ENCODE results near the gene ABHD16B.

Gene ABHD16B

DNA sequence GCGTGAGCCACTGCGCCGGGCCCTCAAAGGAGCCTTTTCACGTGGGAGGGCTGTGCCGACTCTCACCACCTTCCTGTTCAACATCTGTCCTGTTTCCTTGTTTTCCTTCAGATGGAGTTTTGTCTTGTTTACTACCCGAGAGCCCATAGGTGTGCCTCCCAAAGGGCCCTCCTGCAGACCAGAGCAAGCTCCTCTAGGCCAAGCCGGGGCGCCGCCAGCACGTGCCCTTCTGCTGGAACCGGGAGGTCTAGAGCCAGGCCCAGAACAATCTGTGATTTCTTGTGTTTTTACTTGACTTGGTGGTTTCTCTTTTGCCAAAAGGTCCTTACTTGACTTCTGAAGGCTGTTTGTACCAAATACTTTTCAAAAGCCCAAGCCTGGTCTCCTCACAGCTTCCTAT, 25.6 kb downstream of the ABHD16B start:
- H3K4me3 ChIP-seq (ENCODE audit: low read depth, low read length): no peak overlapping the region
- TF ChIP-seq, protein P1, sequence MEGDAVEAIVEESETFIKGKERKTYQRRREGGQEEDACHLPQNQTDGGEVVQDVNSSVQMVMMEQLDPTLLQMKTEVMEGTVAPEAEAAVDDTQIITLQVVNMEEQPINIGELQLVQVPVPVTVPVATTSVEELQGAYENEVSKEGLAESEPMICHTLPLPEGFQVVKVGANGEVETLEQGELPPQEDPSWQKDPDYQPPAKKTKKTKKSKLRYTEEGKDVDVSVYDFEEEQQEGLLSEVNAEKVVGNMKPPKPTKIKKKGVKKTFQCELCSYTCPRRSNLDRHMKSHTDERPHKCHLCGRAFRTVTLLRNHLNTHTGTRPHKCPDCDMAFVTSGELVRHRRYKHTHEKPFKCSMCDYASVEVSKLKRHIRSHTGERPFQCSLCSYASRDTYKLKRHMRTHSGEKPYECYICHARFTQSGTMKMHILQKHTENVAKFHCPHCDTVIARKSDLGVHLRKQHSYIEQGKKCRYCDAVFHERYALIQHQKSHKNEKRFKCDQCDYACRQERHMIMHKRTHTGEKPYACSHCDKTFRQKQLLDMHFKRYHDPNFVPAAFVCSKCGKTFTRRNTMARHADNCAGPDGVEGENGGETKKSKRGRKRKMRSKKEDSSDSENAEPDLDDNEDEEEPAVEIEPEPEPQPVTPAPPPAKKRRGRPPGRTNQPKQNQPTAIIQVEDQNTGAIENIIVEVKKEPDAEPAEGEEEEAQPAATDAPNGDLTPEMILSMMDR (IDR thresholded peaks at IDR 0.05; ENCODE audit: low read depth, low read length, missing control alignments): no peak
- in situ Hi-C loops (cut with HindIII; ENCODE audit: low pct_ligation_motif_present, low sequenced_read_pairs): loop anchor here (25.0 kb wide), 1 partner anchor 300 kb away; no protein-coding TSS in a partner anchor
- H3K27ac ChIP-seq: no peak overlapping the region
- DNase-seq: no peak
- H3K36me3 ChIP-seq (replicated peaks): peaks cover 86% of the 10 kb centered on the region
- no peaks in the 10 kb centered on the region for H3K27me3 ChIP-seq (replicated peaks)

DNA sequence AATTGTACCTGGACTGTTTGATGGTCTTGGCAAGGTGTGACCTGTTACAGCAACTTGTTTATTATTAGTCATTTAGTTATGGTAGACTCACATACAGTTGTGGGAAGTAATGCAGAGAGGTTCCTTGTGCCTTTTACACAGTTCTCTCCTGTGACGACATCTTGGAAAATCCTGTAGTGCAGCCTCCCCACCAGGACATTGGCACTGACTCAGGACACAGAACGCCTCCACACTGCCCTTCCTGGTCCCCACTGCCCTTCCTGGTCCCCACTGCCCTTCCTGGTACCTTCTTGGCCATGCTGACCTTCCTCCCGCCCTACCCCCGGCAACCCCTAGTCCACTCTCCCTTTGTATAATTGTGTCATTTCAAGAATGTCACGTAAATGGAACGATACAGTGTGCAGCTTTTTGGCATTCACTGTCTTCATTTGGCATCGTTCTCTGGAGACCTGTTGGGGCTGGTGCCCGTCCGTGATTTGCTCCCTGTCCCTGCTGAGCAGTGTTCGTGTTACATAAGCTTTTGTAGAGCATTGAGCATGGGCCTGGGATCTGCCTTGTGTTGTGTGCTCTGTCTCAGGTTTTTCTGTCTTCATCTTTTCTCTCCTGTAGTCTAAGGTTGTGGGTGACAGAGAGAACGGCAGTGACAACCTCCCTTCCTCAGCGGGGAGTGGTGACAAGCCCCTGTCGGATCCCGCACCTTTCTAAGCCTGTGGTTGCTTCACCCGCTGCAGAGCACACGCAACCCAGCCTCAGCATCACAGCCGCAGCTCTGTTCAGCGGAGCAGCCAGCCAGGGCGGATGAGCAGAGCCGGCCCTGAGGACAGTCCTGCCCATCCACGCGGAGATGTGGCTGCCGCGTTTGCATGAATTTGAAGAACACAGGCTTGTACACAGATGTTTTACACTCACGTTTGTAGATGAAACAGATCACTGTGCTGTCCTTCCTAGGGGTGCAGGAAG, 28.2 kb downstream of the ABHD16B start:
- DNase-seq: no peak
- peaks cover 62% of the 10 kb centered on the region for H3K36me3 ChIP-seq (replicated peaks)
- TF ChIP-seq, protein P1 (IDR thresholded peaks at IDR 0.05; ENCODE audit: low read depth, low read length, missing control alignments): no peak
- no peak overlapping the region for H3K27ac ChIP-seq
- H3K4me3 ChIP-seq (ENCODE audit: low read depth, low read length): no peak overlapping the region
- in situ Hi-C loops (cut with HindIII; ENCODE audit: low pct_ligation_motif_present, low sequenced_read_pairs): loop anchor here (25.0 kb wide), 1 partner anchor 302 kb away; no protein-coding TSS in a partner anchor
- no peaks in the 10 kb centered on the region for H3K27me3 ChIP-seq (replicated peaks)

DNA sequence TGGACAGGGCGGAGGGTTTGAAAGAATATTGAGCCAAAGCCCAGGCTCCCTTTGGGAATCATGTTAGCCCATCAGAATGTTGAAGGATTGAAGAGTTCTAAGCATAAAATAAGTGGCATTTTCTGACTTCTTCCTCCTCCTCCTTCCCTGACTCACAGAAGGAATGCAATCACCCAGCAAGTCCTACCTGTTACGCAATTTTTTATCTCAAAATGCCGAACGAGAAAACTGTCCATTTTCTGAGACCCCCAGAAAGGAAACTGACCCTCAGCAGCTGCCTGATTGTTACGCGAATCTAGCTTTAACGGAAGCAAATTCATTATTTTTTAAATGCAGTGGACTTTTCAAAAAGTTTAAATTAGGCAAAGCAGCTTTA, 28.9 kb downstream of the ABHD16B start:
- Histone ChIP-seq H3K4me3 (ENCODE audit: low read depth, low read length) (no peak overlapping the region), H3K27me3 (replicated peaks) (no peaks in the 10 kb centered on the region), H3K27ac (no peak overlapping the region), H3K36me3 (replicated peaks) (peaks cover 55% of the 10 kb centered on the region)
- TF ChIP-seq, protein P1 (IDR thresholded peaks at IDR 0.05; ENCODE audit: low read depth, low read length, missing control alignments): no peak
- no peak for DNase-seq
- in situ Hi-C loops (cut with HindIII; ENCODE audit: low pct_ligation_motif_present, low sequenced_read_pairs): loop anchor here (25.0 kb wide), 1 partner anchor 303 kb away; no protein-coding TSS in a partner anchor

DNA sequence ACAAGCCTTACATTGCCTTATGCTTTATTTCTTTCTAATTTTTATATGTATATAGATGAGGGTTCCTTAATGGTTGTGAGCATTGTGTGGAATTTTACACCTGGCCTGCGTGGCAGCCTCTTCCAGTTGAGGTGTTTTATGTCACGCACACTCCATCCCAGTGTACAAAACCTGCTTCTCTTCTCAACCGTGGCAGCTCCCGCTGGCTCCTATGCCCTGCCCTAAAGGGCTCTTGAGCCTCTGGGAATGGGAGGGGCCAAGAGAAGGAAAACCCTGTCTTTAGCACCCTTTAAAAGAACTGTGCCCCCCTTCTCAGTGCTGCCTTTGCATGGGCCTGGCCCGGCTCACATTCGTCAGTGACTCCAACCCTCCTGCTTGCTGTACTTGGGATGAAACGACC, 29.3 kb downstream of the ABHD16B start:
- Histone ChIP-seq H3K27ac (no peak overlapping the region), H3K36me3 (replicated peaks) (peaks cover 51% of the 10 kb centered on the region), H3K4me3 (ENCODE audit: low read depth, low read length) (no peak overlapping the region), H3K27me3 (replicated peaks) (no peaks in the 10 kb centered on the region)
- no peak for DNase-seq
- TF ChIP-seq, protein P1 (IDR thresholded peaks at IDR 0.05; ENCODE audit: low read depth, low read length, missing control alignments): no peak
- in situ Hi-C loops (cut with HindIII; ENCODE audit: low pct_ligation_motif_present, low sequenced_read_pairs): loop anchor here (25.0 kb wide), 1 partner anchor 303 kb away; no protein-coding TSS in a partner anchor

DNA sequence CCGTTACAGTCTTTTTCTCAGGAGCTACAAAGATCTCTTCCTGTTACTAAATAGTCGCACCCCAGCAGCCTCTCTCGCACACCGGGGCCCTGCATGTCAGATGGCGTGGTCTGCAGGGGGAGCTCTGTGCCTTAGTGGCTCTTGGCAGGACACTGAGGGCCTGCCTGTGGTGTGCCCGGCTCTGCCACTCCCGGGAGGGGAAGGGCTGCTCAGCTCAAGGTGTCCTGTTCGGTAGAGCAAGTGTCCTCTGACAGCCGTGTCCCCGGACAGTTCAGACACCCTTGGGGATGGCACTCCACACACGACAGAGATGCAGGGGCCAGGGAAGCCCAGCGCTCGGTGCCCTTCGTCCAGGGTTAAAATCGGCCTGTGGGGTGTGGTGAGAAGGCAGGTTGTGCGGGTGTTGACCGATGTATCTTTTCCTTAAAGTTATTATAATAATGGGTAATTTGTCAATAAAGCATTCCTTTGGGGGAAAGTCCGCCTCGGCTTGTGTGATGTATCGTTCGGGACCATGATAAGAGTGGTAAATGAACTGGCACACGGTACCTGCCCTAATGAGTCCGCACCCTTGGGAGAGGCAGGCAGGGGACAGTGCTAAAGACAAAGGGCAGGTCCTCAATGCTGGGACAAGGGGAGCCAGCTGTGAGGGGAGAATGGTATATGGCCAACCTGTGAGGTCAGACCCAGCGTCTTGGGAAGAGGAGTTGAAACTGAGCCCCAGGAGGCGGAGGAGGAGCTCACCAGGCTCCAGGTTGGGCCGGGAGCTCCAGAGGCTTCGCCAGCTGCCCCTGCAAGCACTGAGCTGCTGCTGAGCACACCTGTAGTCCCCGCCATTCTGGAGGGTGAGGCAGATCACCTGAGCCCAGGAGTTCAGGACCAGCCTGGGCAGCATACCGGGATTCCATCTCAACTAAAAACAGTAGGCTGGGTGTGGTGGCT, 30.0 kb downstream of the ABHD16B start:
- peaks cover 46% of the 10 kb centered on the region for H3K36me3 ChIP-seq (replicated peaks)
- no peak overlapping the region for H3K4me3 ChIP-seq (ENCODE audit: low read depth, low read length)
- DNase-seq: no peak
- H3K27ac ChIP-seq: no peak overlapping the region
- no peaks in the 10 kb centered on the region for H3K27me3 ChIP-seq (replicated peaks)
- TF ChIP-seq, protein P1 (IDR thresholded peaks at IDR 0.05; ENCODE audit: low read depth, low read length, missing control alignments): no peak
- in situ Hi-C loops (cut with HindIII; ENCODE audit: low pct_ligation_motif_present, low sequenced_read_pairs): loop anchor here (25.0 kb wide), 1 partner anchor 304 kb away; no protein-coding TSS in a partner anchor
